ENCODE results near the gene CCKAR. TPM values are rescaled to one million over a fixed set of nuclear protein-coding genes. Genes with fewer than 3 reads are reported as not detected.

CCKAR gene
- total and polyA plus RNA-seq, 7 donors, result not detected

DNA sequence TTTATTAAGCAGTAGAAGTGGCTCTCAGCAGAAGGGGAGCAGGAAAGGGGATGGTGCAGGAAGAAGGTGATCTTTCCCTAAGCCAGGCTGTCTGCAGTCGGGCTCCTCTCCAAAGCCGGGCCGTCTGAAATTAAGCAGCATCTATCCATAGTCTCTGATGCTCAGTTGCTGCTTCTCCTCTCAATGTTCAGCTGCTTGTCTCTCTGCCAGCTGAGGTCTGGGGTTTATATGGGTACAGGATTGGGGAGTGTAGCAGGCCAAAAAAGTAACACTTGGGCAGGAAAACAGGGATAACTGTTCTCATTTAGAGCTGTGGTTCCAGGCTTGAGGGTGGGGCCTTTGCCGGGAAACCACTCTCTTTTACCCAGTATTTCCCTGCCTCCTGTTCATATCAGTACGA is 39.2 kb upstream of the CCKAR start:
- Histone ChIP-seq H3K36me3 (ENCODE audit: insufficient read depth in 1 of 2, low read depth in 1 of 2) (no peaks in the 10 kb centered on the region), H3K27ac (no peak overlapping the region), H3K4me1 (no peaks in the 10 kb centered on the region), H3K9me3 (no peaks in the 10 kb centered on the region), H3K27me3 (ENCODE audit: insufficient read depth in 3 of 3, low read length in 2 of 3) (no peaks in the 10 kb centered on the region), H3K4me3 (no peak overlapping the region)
- intact Hi-C loops (cut with DNase I), result no loop called here
- ATAC-seq (no peak), DNase-seq (no peak)
- TF ChIP-seq, protein P1, sequence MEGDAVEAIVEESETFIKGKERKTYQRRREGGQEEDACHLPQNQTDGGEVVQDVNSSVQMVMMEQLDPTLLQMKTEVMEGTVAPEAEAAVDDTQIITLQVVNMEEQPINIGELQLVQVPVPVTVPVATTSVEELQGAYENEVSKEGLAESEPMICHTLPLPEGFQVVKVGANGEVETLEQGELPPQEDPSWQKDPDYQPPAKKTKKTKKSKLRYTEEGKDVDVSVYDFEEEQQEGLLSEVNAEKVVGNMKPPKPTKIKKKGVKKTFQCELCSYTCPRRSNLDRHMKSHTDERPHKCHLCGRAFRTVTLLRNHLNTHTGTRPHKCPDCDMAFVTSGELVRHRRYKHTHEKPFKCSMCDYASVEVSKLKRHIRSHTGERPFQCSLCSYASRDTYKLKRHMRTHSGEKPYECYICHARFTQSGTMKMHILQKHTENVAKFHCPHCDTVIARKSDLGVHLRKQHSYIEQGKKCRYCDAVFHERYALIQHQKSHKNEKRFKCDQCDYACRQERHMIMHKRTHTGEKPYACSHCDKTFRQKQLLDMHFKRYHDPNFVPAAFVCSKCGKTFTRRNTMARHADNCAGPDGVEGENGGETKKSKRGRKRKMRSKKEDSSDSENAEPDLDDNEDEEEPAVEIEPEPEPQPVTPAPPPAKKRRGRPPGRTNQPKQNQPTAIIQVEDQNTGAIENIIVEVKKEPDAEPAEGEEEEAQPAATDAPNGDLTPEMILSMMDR (IDR thresholded peaks at IDR 0.05), result no peak
- 29 to 34% (median 30%) methylated on average over 5 of the region's 5 CpGs for WGBS, 3 donors

- H3K9me3 ChIP-seq, result no peaks in the 10 kb centered on the region
- ATAC-seq, result no peak
- H3K36me3 ChIP-seq (ENCODE audit: insufficient read depth in 1 of 2, low read depth in 1 of 2), result no peaks in the 10 kb centered on the region
- no peak overlapping the region for H3K27ac ChIP-seq
- DNase-seq, result no peak
- intact Hi-C loops (cut with DNase I), result no loop called here
- TF ChIP-seq, protein P1 (IDR thresholded peaks at IDR 0.05), result no peak
- no peak overlapping the region for H3K4me3 ChIP-seq
- no peaks in the 10 kb centered on the region for H3K27me3 ChIP-seq (ENCODE audit: insufficient read depth in 3 of 3, low read length in 2 of 3)
- 84 to 94% (median 92%) methylated on average over 4 of the region's 4 CpGs for WGBS, 3 donors
- no peaks in the 10 kb centered on the region for H3K4me1 ChIP-seq
Measured at GRCh38 chr4:26525771-26526150, 35.5 kb upstream of the CCKAR start.

DNA sequence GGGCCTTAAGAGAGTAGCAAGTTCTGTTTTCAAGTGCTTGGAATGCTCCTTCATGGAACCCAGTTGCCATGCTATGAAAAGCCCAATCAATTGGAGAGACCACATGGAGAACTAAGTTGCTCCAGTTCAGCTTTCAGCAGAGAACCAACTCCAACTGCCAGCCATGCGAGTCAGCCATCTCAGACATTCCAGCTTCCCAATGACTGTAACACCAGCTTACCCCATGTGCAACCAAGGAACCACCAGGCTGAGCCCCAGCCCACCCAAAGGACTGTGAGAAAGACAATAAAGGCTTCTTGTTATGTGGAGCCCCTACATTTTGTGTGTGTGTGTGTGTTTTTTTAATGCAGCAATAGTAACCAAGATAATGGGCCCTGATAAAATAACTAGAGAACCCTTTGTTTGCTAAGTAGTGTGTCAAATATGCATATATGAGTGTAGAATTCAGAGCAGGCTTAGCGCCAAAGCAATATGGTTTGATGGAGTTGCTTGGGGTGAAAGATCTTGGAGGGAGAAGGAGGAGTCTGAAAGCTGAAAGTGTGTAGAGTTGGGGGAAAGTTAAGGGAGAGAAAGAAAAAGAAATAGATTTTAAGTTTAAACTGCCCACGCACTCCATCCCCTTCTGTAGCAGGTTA is 35.0 kb upstream of the CCKAR start:
- TF ChIP-seq, protein P1 (IDR thresholded peaks at IDR 0.05), result no peak

GRCh38 chr4:26524011-26524410 is 33.7 kb upstream of the CCKAR start:
- no peak overlapping the region for H3K27ac ChIP-seq
- 72 to 81% (median 75%) methylated on average over 1 of the region's 1 CpG for WGBS, 3 donors
- TF ChIP-seq, protein P1 (IDR thresholded peaks at IDR 0.05), result no peak
- no peak for DNase-seq
- H3K36me3 ChIP-seq (ENCODE audit: insufficient read depth in 1 of 2, low read depth in 1 of 2), result no peaks in the 10 kb centered on the region
- ATAC-seq, result no peak
- H3K4me3 ChIP-seq, result no peak overlapping the region
- intact Hi-C loops (cut with DNase I), result no loop called here
- H3K9me3 ChIP-seq, result no peaks in the 10 kb centered on the region
- no peaks in the 10 kb centered on the region for H3K27me3 ChIP-seq (ENCODE audit: insufficient read depth in 3 of 3, low read length in 2 of 3)
- H3K4me1 ChIP-seq, result no peaks in the 10 kb centered on the region

More for the DNA sequence above, 35.0 kb upstream of the CCKAR start:
- no peak overlapping the region for H3K27ac ChIP-seq
- H3K4me1 ChIP-seq, result no peaks in the 10 kb centered on the region
- WGBS, 3 donors, result 92 to 96% (median 92%) methylated on average over 3 of the region's 3 CpGs
- H3K9me3 ChIP-seq, result no peaks in the 10 kb centered on the region
- ATAC-seq, result no peak
- H3K4me3 ChIP-seq, result no peak overlapping the region
- no peaks in the 10 kb centered on the region for H3K27me3 ChIP-seq (ENCODE audit: insufficient read depth in 3 of 3, low read length in 2 of 3)
- H3K36me3 ChIP-seq (ENCODE audit: insufficient read depth in 1 of 2, low read depth in 1 of 2), result no peaks in the 10 kb centered on the region
- intact Hi-C loops (cut with DNase I), result no loop called here
- DNase-seq, result no peak

- DNase-seq (no peak), ATAC-seq (no peak)
- TF ChIP-seq, protein P1 (IDR thresholded peaks at IDR 0.05), result no peak
- intact Hi-C loops (cut with DNase I), result no loop called here
- H3K9me3 ChIP-seq, result no peaks in the 10 kb centered on the region
- H3K27me3 ChIP-seq (ENCODE audit: insufficient read depth in 3 of 3, low read length in 2 of 3), result no peaks in the 10 kb centered on the region
- H3K27ac ChIP-seq, result no peak overlapping the region
- no peaks in the 10 kb centered on the region for H3K4me1 ChIP-seq
- no peaks in the 10 kb centered on the region for H3K36me3 ChIP-seq (ENCODE audit: insufficient read depth in 1 of 2, low read depth in 1 of 2)
- no peak overlapping the region for H3K4me3 ChIP-seq
- WGBS, 3 donors, result 36 to 58% (median 37%) methylated on average over 3 of the region's 3 CpGs
Measured at GRCh38 chr4:26522478-26522877, 32.2 kb upstream of the CCKAR start.

Measured in psoas muscle (tissue), 8 donors.